ENCODE measurements around the gene TTLL12.

DNA sequence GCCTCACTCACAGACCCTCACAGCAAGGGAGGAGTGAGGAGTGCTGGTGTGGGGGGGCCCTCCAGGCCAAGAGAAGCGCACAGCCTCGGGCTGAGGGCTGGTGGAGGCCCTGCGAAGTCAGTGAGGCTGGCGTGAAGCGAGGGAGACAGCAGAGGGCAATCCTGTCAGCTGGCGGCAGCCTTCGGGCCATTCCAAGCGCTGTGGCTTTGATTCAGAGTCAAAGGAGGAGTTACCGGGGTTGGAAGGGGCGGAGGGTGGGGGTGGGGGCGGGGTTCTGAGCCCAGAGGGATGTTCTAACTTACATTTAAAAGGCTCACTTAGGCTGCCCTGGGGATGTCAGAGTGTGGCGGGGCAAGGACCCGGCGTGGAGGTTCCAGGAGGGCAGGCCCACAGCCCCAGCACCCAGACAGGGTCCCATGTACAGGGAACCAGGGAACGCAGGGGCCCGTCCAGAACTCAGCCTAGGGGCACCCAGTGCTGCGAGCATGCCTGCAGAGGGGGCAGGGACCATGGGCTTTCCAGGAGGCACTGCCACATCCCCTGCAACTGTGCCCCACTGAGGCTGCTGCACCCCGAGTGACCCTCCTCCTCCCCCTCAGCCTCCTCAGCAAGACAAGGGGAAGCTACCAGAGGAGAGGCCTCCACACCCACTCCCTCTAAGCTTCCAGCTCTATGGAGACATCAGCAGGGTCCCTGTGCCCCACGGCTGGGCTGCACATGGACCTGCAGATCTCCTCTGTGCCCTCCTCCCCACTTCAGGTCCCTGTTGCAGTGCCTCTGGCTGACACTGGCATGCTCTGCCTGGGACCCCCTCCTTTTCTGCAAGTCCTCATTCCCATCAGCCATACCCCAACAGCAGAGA is 39.7 kb upstream of the TTLL12 start:
- TF ChIP-seq CTCF (IDR thresholded peaks at IDR 0.05; ENCODE audit: low read depth, low read length, poor library complexity, severe bottlenecking) (no peak), EZH2phosphoT487 (IDR thresholded peaks at IDR 0.05; ENCODE audit: borderline replicate concordance, low read length) (no peak)
